H9 (cell line): ENCODE measurements around the gene MOB3A. TPM values are rescaled to one million over a fixed set of nuclear protein-coding genes. Genes with fewer than 3 reads are reported as not detected.

Experiments used
- DNase-seq: peaks from one replicate; pipeline ENCODE4 v3.0.0-alpha.2; 2017
- H2AFZ ChIP-seq: one replicate; pipeline ENCODE4 v1.6.1; 2013; ENCODE audit warnings: mild to moderate bottlenecking, low read length, control low read depth, moderate library complexity
- H2AK5ac ChIP-seq: 2 replicates; pipeline ENCODE4 v1.6.1; 2013; ENCODE audit warnings: low read length, control low read depth, mixed read lengths; ENCODE audit not compliant: insufficient read length
- H2BK120ac ChIP-seq: one replicate; pipeline ENCODE4 v1.6.1; 2013; ENCODE audit warnings: low read depth, mild to moderate bottlenecking, low read length, control low read depth, inconsistent platforms; ENCODE audit not compliant: poor library complexity, severe bottlenecking
- H2BK12ac ChIP-seq: 2 replicates; pipeline ENCODE4 v1.6.1; 2013; ENCODE audit warnings: low read length, control low read depth, mixed read lengths, low read depth; ENCODE audit not compliant: insufficient read length
- H2BK15ac ChIP-seq: 2 replicates; pipeline ENCODE4 v1.6.1; 2013; ENCODE audit warnings: low read depth, low read length, control low read depth
- H2BK20ac ChIP-seq: one replicate; pipeline ENCODE4 v1.6.1; 2013; ENCODE audit warnings: low read depth, mild to moderate bottlenecking, low read length, control low read depth, inconsistent platforms; ENCODE audit not compliant: poor library complexity, severe bottlenecking
- H2BK5ac ChIP-seq: 2 replicates; pipeline ENCODE4 v1.6.1; 2013; ENCODE audit warnings: low read length, control low read depth, mixed read lengths; ENCODE audit not compliant: insufficient read length
- H3K14ac ChIP-seq: 2 replicates; pipeline ENCODE4 v1.6.1; 2013; ENCODE audit warnings: low read length, control low read depth; ENCODE audit not compliant: insufficient read depth
- H3K18ac ChIP-seq: 2 replicates; pipeline ENCODE4 v1.6.1; 2013; ENCODE audit warnings: low read depth, mild to moderate bottlenecking, mixed read lengths, low read length, control low read depth; ENCODE audit not compliant: insufficient read length
- H3K23ac ChIP-seq: 2 replicates; pipeline ENCODE4 v1.6.1; 2013; ENCODE audit warnings: low read length, control low read depth, mixed read lengths, low read depth; ENCODE audit not compliant: insufficient read length
- H3K23me2 ChIP-seq: 2 replicates; pipeline ENCODE4 v1.6.1; 2013; ENCODE audit warnings: low read depth, mild to moderate bottlenecking, mixed read lengths, low read length, control low read depth; ENCODE audit not compliant: insufficient read length, poor library complexity, severe bottlenecking
- H3K27ac ChIP-seq: 2 replicates; pipeline ENCODE4 v1.5.1; 2013; ENCODE audit warnings: low read length, control low read depth, mixed read lengths, low read depth; ENCODE audit not compliant: insufficient read length
- H3K27me3 ChIP-seq: 2 replicates; pipeline ENCODE4 v1.6.1; 2013; ENCODE audit warnings: low read length, control low read depth, inconsistent platforms; ENCODE audit not compliant: insufficient read depth
- H3K4ac ChIP-seq: 2 replicates; pipeline ENCODE4 v1.6.1; 2013; ENCODE audit warnings: low read depth, mild to moderate bottlenecking, control low read depth, inconsistent platforms, low read length, moderate library complexity
- H3K4me1 ChIP-seq: 2 replicates; pipeline ENCODE4 v1.6.1; 2013; ENCODE audit warnings: low read length, control low read depth, inconsistent platforms; ENCODE audit not compliant: insufficient read depth
- H3K4me2 ChIP-seq: 2 replicates; pipeline ENCODE4 v1.6.1; 2013; ENCODE audit warnings: low read length, control low read depth, mixed read lengths; ENCODE audit not compliant: insufficient read length, insufficient read depth
- H3K56ac ChIP-seq: 2 replicates; pipeline ENCODE4 v1.6.1; 2013; ENCODE audit warnings: low read depth, mild to moderate bottlenecking, mixed read lengths, low read length, control low read depth; ENCODE audit not compliant: insufficient read length
- H3K79me1 ChIP-seq: 2 replicates; pipeline ENCODE4 v1.6.1; 2013; ENCODE audit warnings: low read depth, mild to moderate bottlenecking, moderate library complexity, low read length, control low read depth, inconsistent platforms; ENCODE audit not compliant: insufficient read depth, poor library complexity, severe bottlenecking
- H3K79me2 ChIP-seq: 2 replicates; pipeline ENCODE4 v1.6.1; 2013; ENCODE audit warnings: low read length, control low read depth, inconsistent platforms; ENCODE audit not compliant: insufficient read depth
- H3K9ac ChIP-seq: 2 replicates; pipeline ENCODE4 v1.6.1; 2013; ENCODE audit warnings: low read length, control low read depth, mixed read lengths; ENCODE audit not compliant: insufficient read length; ENCODE audit errors: extremely low read depth
- H3K9me3 ChIP-seq: one replicate; pipeline ENCODE4 v1.6.1; 2013; ENCODE audit warnings: low read depth, low read length, inconsistent platforms; ENCODE audit not compliant: control insufficient read depth
- H3T11ph ChIP-seq: one replicate; pipeline ENCODE4 v1.6.1; 2013; ENCODE audit warnings: mild to moderate bottlenecking, low read length, control low read depth, inconsistent platforms
- H4K20me1 ChIP-seq: one replicate; pipeline ENCODE4 v1.6.1; 2013; ENCODE audit not compliant: control insufficient read depth, insufficient read length, insufficient read depth
- H4K5ac ChIP-seq: 2 replicates; pipeline ENCODE4 v1.6.1; 2013; ENCODE audit warnings: low read depth, mild to moderate bottlenecking, mixed read lengths, low read length, control low read depth; ENCODE audit not compliant: insufficient read length
- H4K8ac ChIP-seq: replicated peaks from 2 replicates; pipeline ENCODE4 v1.6.1; 2013; ENCODE audit warnings: low read length, control low read depth, mixed read lengths, low read depth; ENCODE audit not compliant: insufficient read length
- H4K91ac ChIP-seq: 2 replicates; pipeline ENCODE4 v1.6.1; 2013; ENCODE audit warnings: low read depth, mild to moderate bottlenecking, moderate library complexity, mixed read lengths, low read length, control low read depth; ENCODE audit not compliant: insufficient read length
- H3K27ac Mint-ChIP-seq, 3 experiments: 2 replicates in 2 of 3; 3 replicates in 1 of 3; pipeline ENCODE4 v1.8.0; 2020 to 2021; ENCODE audit warnings: mixed read lengths in 3 of 3, mild to moderate bottlenecking in 1 of 3, moderate library complexity in 1 of 3
- H3K27me3 Mint-ChIP-seq: 2 replicates; pipeline ENCODE4 v1.8.0; 2021; ENCODE audit warnings: low read depth, mild to moderate bottlenecking, moderate library complexity, mixed read lengths
- H3K36me3 Mint-ChIP-seq, 3 experiments: 2 replicates in 2 of 3; 3 replicates in 1 of 3; pipeline ENCODE4 v1.8.0; 2020 to 2021; ENCODE audit warnings: low read depth in 3 of 3, mixed read lengths in 3 of 3; ENCODE audit not compliant: insufficient read depth in 1 of 3
- H3K4me1 Mint-ChIP-seq, 2 experiments: 2 replicates each; pipeline ENCODE4 v1.8.0; 2020; ENCODE audit warnings: mixed read lengths in 2 of 2
- H3K4me3 Mint-ChIP-seq, 2 experiments: 2 replicates in 1 of 2; 3 replicates in 1 of 2; pipeline ENCODE4 v1.8.0; 2020 to 2021; ENCODE audit warnings: mild to moderate bottlenecking in 2 of 2, mixed read lengths in 2 of 2, moderate library complexity in 1 of 2
- H3K9me3 Mint-ChIP-seq, 2 experiments: 2 replicates in 1 of 2; 3 replicates in 1 of 2; pipeline ENCODE4 v1.8.0; 2020; ENCODE audit warnings: mild to moderate bottlenecking in 2 of 2, mixed read lengths in 2 of 2, moderate library complexity in 1 of 2
- CTCF ChIP-seq: fragments of 200-600 bp; sonication (generic); conservative IDR thresholded peaks from 3 replicates; pipeline ENCODE4 v1.8.0; 2021; ENCODE audit warnings: antibody characterized with exemption, mild to moderate bottlenecking
- WGBS: extraction: QIAGEN DNeasy Blood & Tissue Kit; methylation state at CpG from one replicate; pipeline ENCODE4 v1.1.7; 2013; ENCODE audit warnings: missing lambda C conversion rate, low lambda C conversion rate, mixed read lengths; ENCODE audit not compliant: insufficient read length; ENCODE audit errors: extremely low coverage; 5-methylcytosine and 5-hydroxymethylcytosine counted together
- total RNA-seq: library from RNA; stranded (reverse); gene quantifications from 2 replicates; pipeline ENCODE4 v1.2.1, GENCODE V29; 2021

The MOB3A gene
- total RNA-seq, 1 experiment from 2014 or later, result 11.5 TPM

DNA sequence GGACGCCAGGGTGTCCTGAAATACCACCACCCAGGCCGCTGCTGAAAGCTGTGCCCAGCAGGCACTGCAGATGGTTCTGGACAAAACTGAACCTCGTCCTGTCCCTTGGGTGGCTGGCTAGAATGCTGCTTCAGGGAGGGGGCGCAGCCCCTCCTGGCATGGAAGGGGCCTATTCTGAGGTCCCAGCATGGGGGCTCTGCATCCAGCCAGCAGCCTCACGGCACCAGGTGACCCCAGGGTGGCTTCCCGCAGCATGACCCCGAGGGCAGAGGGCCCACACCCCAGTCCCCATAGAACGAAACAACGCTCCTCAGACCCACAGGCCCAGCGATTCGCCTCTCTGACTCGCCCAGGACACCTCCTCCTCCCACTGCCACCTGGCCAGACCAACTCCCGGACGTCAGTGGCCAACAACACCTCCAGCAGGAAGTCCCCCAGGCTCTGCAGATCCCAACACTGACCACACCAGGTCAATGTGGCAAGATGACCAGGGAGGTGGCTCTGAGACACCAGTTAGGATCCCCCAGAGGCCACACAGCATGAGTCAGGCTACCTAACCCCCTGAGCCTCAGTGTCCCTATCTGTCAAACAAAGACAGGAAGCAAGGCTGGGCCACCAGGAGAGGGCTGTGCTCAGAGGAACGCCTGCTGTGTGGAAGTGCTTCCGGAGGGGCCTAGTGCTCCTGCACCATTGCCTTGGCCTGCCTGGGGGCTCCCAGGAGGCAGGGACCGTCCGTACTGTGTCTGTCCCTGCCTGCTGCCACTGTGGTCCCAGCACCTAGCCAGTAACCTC is 51.2 kb downstream of the MOB3A start:
- no peaks in the 10 kb centered on the region for H3K9me3 ChIP-seq
- peaks cover 7% of the 10 kb centered on the region for H3K79me1 ChIP-seq
- peaks cover 3% of the 10 kb centered on the region for H3K23me2 ChIP-seq
- H4K8ac ChIP-seq, result no peak overlapping the region
- H2BK12ac ChIP-seq, result no peak overlapping the region
- no peak overlapping the region for H3T11ph ChIP-seq
- no peaks in the 10 kb centered on the region for H3K27me3 Mint-ChIP-seq
- H3K14ac ChIP-seq, result no peak overlapping the region
- H4K5ac ChIP-seq, result no peak overlapping the region
- no peak overlapping the region for H3K18ac ChIP-seq
- no peak overlapping the region for H2BK5ac ChIP-seq
- no CpG with 5 or more reads among the region's 18 CpGs for WGBS
- no peak overlapping the region for H2AK5ac ChIP-seq
- no peak for TF ChIP-seq CTCF
- H4K91ac ChIP-seq, result no peak overlapping the region
- H3K27ac ChIP-seq, result no peak overlapping the region
- no peak overlapping the region for H3K4ac ChIP-seq
- H3K9ac ChIP-seq, result no peak overlapping the region
- no peak overlapping the region for H3K4me3 Mint-ChIP-seq
- no peak overlapping the region for H3K23ac ChIP-seq
- no peak overlapping the region for H2AFZ ChIP-seq
- no peak overlapping the region for H3K4me2 ChIP-seq
- H3K56ac ChIP-seq, result no peak overlapping the region
- peaks cover 12 to 20% of the 10 kb centered on the region in 2 experiments for H3K4me1 Mint-ChIP-seq
- no peak overlapping the region for H2BK15ac ChIP-seq
- H4K20me1 ChIP-seq, result peaks cover 4% of the 10 kb centered on the region
- peaks cover 7% of the 10 kb centered on the region; the same call in 1 of the 2 replicates for H3K79me2 ChIP-seq
- no peak overlapping the region for H2BK20ac ChIP-seq
- H2BK120ac ChIP-seq, result no peak overlapping the region
- no peaks in the 10 kb centered on the region; the same call in 1 of the 2 replicates for H3K4me1 ChIP-seq
- H3K27me3 ChIP-seq, result no peaks in the 10 kb centered on the region
- peak overlapping the region in 2 of 3 experiments; percentile 81 to 87; a peak in 3 of 7 replicates for H3K27ac Mint-ChIP-seq
- no peaks in the 10 kb centered on the region for H3K9me3 Mint-ChIP-seq
- DNase-seq, result peak; percentile 30
- peaks cover 7 to 16% (median 15%) of the 10 kb centered on the region in 3 experiments for H3K36me3 Mint-ChIP-seq
